Stromal cell of bone marrow (primary cell): ENCODE data around the gene KCNG3.

Experiments used
- DNase-seq: peaks from one replicate; pipeline ENCODE4 v3.0.0-alpha.2; 2012; ENCODE audit warnings: low read depth

The KCNG3 gene

GRCh38 chr2:42486145-42486906, 7.5 kb downstream of the KCNG3 start:
- no peak for DNase-seq

- DNase-seq = no peak
Observed at GRCh38 chr2:42480402-42480801, 13.4 kb downstream of the KCNG3 start.

- no peak for DNase-seq
Observed at GRCh38 chr2:42474765-42475454, 18.9 kb downstream of the KCNG3 start.

GRCh38 chr2:42470706-42471105, 23.1 kb downstream of the KCNG3 start:
- DNase-seq = no peak

- no peak for DNase-seq
Observed at GRCh38 chr2:42464631-42465030, 29.2 kb downstream of the KCNG3 start.

- DNase-seq = no peak
Observed at GRCh38 chr2:42463570-42463969, 30.2 kb downstream of the KCNG3 start.

GRCh38 chr2:42459296-42459695, 34.5 kb downstream of the KCNG3 start:
- no peak for DNase-seq

- no peak for DNase-seq
Observed at GRCh38 chr2:42458396-42458795, 35.4 kb downstream of the KCNG3 start.

GRCh38 chr2:42457011-42457410, 36.8 kb downstream of the KCNG3 start:
- no peak for DNase-seq

GRCh38 chr2:42456126-42456839, 37.5 kb downstream of the KCNG3 start:
- no peak for DNase-seq

GRCh38 chr2:42452545-42452944, 41.2 kb downstream of the KCNG3 start:
- no peak for DNase-seq

- no peak for DNase-seq
Observed at GRCh38 chr2:42450136-42450535, 43.6 kb downstream of the KCNG3 start.

GRCh38 chr2:42449163-42450087, 44.4 kb downstream of the KCNG3 start:
- no peak for DNase-seq

GRCh38 chr2:42448163-42448562, 45.6 kb downstream of the KCNG3 start:
- no peak for DNase-seq

- DNase-seq = no peak
Observed at GRCh38 chr2:42446503-42447271, 47.1 kb downstream of the KCNG3 start.

GRCh38 chr2:42443718-42444399, 49.9 kb downstream of the KCNG3 start:
- no peak for DNase-seq

- no peak for DNase-seq
Observed at GRCh38 chr2:42442774-42443173, 51.0 kb downstream of the KCNG3 start.

GRCh38 chr2:42438685-42439084, 55.1 kb downstream of the KCNG3 start:
- DNase-seq = no peak

- no peak for DNase-seq
Observed at GRCh38 chr2:42436370-42436769, 57.4 kb downstream of the KCNG3 start.

- DNase-seq = no peak
Observed at GRCh38 chr2:42435628-42436027, 58.2 kb downstream of the KCNG3 start.

GRCh38 chr2:42430188-42430587, 63.6 kb downstream of the KCNG3 start:
- DNase-seq = no peak
